Right lobe of liver (tissue), 6 donors: ENCODE data around the gene MORC4. TPM values are rescaled to one million over a fixed set of nuclear protein-coding genes. Genes with fewer than 3 reads are reported as not detected.
"Not testable (repeated sequence)": the region's sequence is repeated elsewhere in the genome, so short reads cannot be mapped to it uniquely, and the experiment has no call there.

ENCODE experiments used
- ATAC-seq, 4 donors: fragments of 200-7000 bp; cut with Tn5 transposase; one replicate each; pipeline ENCODE4 v1.9.1; 2020; ENCODE audit warnings: mild to moderate bottlenecking in 4 of 4, moderate library complexity in 4 of 4
- DNase-seq, 3 donors: peaks; one replicate each; pipeline ENCODE4 v3.0.0-alpha.2; 2020
- H3K27ac ChIP-seq, 3 donors: fragments of 200-600 bp; one replicate each; pipeline ENCODE4 v1.8.0; 2022
- H3K27me3 ChIP-seq, 2 donors: fragments of 200-600 bp; one replicate each; pipeline ENCODE4 v1.8.0; 2022
- H3K36me3 ChIP-seq, 4 donors: fragments of 200-600 bp; sonication (generic) in 1 of 4; one replicate each; pipeline versions ENCODE4 v1.5.1 to v1.8.0; 2017 to 2022; ENCODE audit warnings: control low read depth in 1 of 4
- H3K4me1 ChIP-seq, 4 donors: fragments of 200-600 bp; sonication (generic) in 1 of 4; one replicate each; pipeline versions ENCODE4 v1.5.1 to v1.8.0; 2017 to 2022; ENCODE audit warnings: control low read depth in 1 of 4
- H3K4me3 ChIP-seq, 3 donors: fragments of 200-600 bp; one replicate each; pipeline ENCODE4 v1.8.0; 2022
- H3K9me3 ChIP-seq, 4 donors: fragments of 200-600 bp; sonication (generic) in 1 of 4; one replicate each; pipeline versions ENCODE4 v1.5.1 to v1.8.0; 2017 to 2022; ENCODE audit warnings: control low read depth in 1 of 4
- CTCF ChIP-seq, 4 donors: fragments of 200-600 bp in 3 of 4; fragments of 450-650 bp in 1 of 4; IDR thresholded peaks; one replicate each; pipeline versions ENCODE4 v1.5.1 to v1.8.0; 2016 to 2022; ENCODE audit warnings: antibody characterized with exemption in 4 of 4, mild to moderate bottlenecking in 2 of 4
- POLR2A ChIP-seq: fragments of 450-650 bp; IDR thresholded peaks from one replicate; pipeline ENCODE4 v1.6.1; 2017; ENCODE audit warnings: antibody characterized with exemption, mild to moderate bottlenecking
- WGBS: methylation state at CpG from one replicate; pipeline ENCODE4 v1.1.6; 2018; ENCODE audit warnings: low coverage, low lambda C conversion rate; ENCODE audit not compliant: insufficient coverage; ENCODE audit errors: missing lambda C conversion rate; 5-methylcytosine and 5-hydroxymethylcytosine counted together
- intact Hi-C, 2 donors: fragments of 100-400 bp; cut with DNase I; formaldehyde crosslinking; loops; one replicate each; pipeline versions ENCODE4 v1.11.2 to v1.14.1; 2022
- total RNA-seq, 6 experiments: library from RNA; depleted of rRNA in 2 of 6; stranded (reverse); fragments of >200 nt in 2 of 6; fragmentation: NEBNext Ultra II Directional in 3 of 6; extraction: Animal tissue kit (Norgen Biotek cat#: 25700) in 3 of 6; gene quantifications; one replicate each; pipeline versions ENCODE4 v1.1.0 to v1.2.4, GENCODE V29; 2016 to 2023
- donor health status: DM: no; HTN: yes; CAD: no.
- donor health status: DM: no; HTN: no; CAD: no.
- donor health status: DM: no; HTN: no; CAD: no.
- donor health status: DM: no; HTN: yes; CAD: no.
- donor health status: DM: no; HTN: yes; CAD: no.

The MORC4 gene
- total RNA-seq, 6 experiments from 2014 or later, result 8.9 to 26.9 (median 19.4) TPM

- Histone ChIP-seq H3K4me1 (no peaks in the 10 kb centered on the region), H3K27me3 (no peaks in the 10 kb centered on the region), H3K9me3 (no peaks in the 10 kb centered on the region), H3K27ac (no peak overlapping the region), H3K36me3 (no peaks in the 10 kb centered on the region), H3K4me3 (no peak overlapping the region)
- TF ChIP-seq CTCF (IDR thresholded peaks at IDR 0.05) (no peak), POLR2A (no peak)
- intact Hi-C loops, result no loop called here
- ATAC-seq (peak in 2 of 4 donors; percentile 19 to 23), DNase-seq (no peak)
- WGBS, result 35% methylated on average over 3 of the region's 5 CpGs
These were observed 26.4 kb downstream of the MORC4 start for GRCh38 chrX:106973433-106974149.

GRCh38 chrX:106972896-106973295 lies 27.1 kb downstream of the MORC4 start:
- TF ChIP-seq CTCF (IDR thresholded peaks at IDR 0.05), result no peak
- no peak for TF ChIP-seq POLR2A
- H3K27ac ChIP-seq, result no peak overlapping the region
- H3K9me3 ChIP-seq, result no peaks in the 10 kb centered on the region
- H3K4me1 ChIP-seq, result no peaks in the 10 kb centered on the region
- no peak for ATAC-seq
- no peak overlapping the region for H3K4me3 ChIP-seq
- no peaks in the 10 kb centered on the region for H3K36me3 ChIP-seq
- no peak for DNase-seq
- intact Hi-C loops, result no loop called here
- H3K27me3 ChIP-seq, result no peaks in the 10 kb centered on the region

GRCh38 chrX:106966547-106966946 lies 33.5 kb downstream of the MORC4 start:
- DNase-seq, H3K4me3 ChIP-seq, ATAC-seq, intact Hi-C loops, H3K4me1 ChIP-seq, H3K27ac ChIP-seq, H3K27me3 ChIP-seq, H3K36me3 ChIP-seq, H3K9me3 ChIP-seq: not testable (repeated sequence)
- WGBS, result no CpG with 5 or more reads among the region's 6 CpGs

GRCh38 chrX:106964290-106964689 lies 35.7 kb downstream of the MORC4 start:
- intact Hi-C loops, result no loop called here
- WGBS, result 29% methylated on average over 1 of the region's 1 CpG
- no peak for DNase-seq

GRCh38 chrX:106963111-106963510 lies 36.9 kb downstream of the MORC4 start:
- Histone ChIP-seq H3K4me1 (no peaks in the 10 kb centered on the region), H3K9me3 (no peaks in the 10 kb centered on the region), H3K27me3 (no peaks in the 10 kb centered on the region), H3K36me3 (no peaks in the 10 kb centered on the region), H3K4me3 (no peak overlapping the region), H3K27ac (no peak overlapping the region)
- TF ChIP-seq POLR2A, result no peak
- TF ChIP-seq CTCF (IDR thresholded peaks at IDR 0.05), result no peak
- DNase-seq (no peak), ATAC-seq (no peak)
- intact Hi-C loops, result no loop called here

More at GRCh38 chrX:106964290-106964689, 35.7 kb downstream of the MORC4 start:
- TF ChIP-seq CTCF (IDR thresholded peaks at IDR 0.05) (no peak), POLR2A (no peak)
- H3K36me3 ChIP-seq, result no peaks in the 10 kb centered on the region
- no peak overlapping the region for H3K4me3 ChIP-seq
- no peaks in the 10 kb centered on the region for H3K27me3 ChIP-seq
- H3K4me1 ChIP-seq, result no peaks in the 10 kb centered on the region
- no peak for ATAC-seq
- no peak overlapping the region for H3K27ac ChIP-seq
- no peaks in the 10 kb centered on the region for H3K9me3 ChIP-seq
